Adipocyte (in vitro differentiated cells): ENCODE measurements around the gene GNB3.
"Not testable (repeated sequence)": the region's sequence is repeated elsewhere in the genome, so short reads cannot be mapped to it uniquely, and the experiment has no call there.

Experiments
- DNase-seq: peaks from one replicate; pipeline ENCODE4 v3.0.0-alpha.2; 2015; ENCODE audit warnings: low read depth
- H3K27me3 ChIP-seq: replicated peaks from 2 replicates; pipeline ENCODE4 v1.7.0; 2013; ENCODE audit warnings: mild to moderate bottlenecking, low read length, moderate library complexity; ENCODE audit not compliant: control insufficient read depth, insufficient read depth
- H3K36me3 ChIP-seq: 2 replicates; pipeline ENCODE4 v1.7.0; 2013; ENCODE audit warnings: low read length, mild to moderate bottlenecking, moderate library complexity; ENCODE audit not compliant: control insufficient read depth, insufficient read depth, severe bottlenecking
- H3K4me1 ChIP-seq: 2 replicates; pipeline ENCODE4 v1.7.0; 2013; ENCODE audit warnings: mild to moderate bottlenecking, low read length, moderate library complexity; ENCODE audit not compliant: control insufficient read depth, insufficient read depth
- H3K4me3 ChIP-seq: 2 replicates; pipeline ENCODE4 v1.7.0; 2013; ENCODE audit warnings: mild to moderate bottlenecking, low read length, moderate library complexity
- H3K9ac ChIP-seq: 2 replicates; pipeline ENCODE4 v1.7.0; 2013; ENCODE audit warnings: mild to moderate bottlenecking, low read length, moderate library complexity
- H3K9me3 ChIP-seq: 2 replicates; pipeline ENCODE4 v1.7.0; 2013; ENCODE audit warnings: mild to moderate bottlenecking, low read length, moderate library complexity; ENCODE audit not compliant: control insufficient read depth

GNB3 gene

DNA sequence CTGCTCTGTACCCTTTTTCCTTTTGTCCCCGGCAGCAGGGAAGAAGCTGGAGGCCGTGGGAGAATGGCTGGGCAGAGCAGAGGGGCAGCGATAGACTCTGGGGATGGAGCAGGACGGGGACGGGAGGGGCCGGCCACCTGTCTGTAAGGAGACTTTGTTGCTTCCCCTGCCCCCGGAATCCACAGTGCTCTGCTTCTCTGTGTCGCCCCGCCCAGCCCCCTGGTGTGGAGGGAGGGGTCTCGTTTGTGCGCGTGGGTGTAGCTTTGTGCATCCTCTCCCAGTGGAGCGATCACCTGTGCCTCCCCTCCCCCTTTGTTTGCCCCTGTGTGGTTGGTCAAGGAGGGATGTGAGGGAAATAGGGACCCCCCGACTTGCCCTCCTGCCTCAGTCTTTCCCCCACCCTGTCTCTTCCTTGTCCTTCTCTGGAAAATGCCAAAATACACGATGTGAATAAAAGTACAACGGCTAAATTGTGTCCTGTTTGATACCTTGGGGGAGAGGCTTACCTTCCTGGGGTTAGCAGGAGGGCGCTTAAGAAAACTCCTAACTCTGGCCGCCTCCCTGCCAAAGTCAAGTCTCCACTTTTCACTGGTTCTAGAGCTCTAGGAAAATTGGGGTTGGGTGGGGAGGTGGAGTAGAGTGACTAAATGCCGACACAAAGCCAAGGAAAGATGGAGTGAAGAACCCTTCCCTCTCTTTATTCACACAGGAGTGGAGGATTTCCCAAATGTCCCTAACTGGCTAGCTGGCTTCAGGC is 25.6 kb downstream of the GNB3 start:
- Histone ChIP-seq H3K27me3 (no peaks in the 10 kb centered on the region), H3K9ac (peak overlapping the region; percentile 85), H3K36me3 (peaks cover 68% of the 10 kb centered on the region), H3K4me3 (peak overlapping the region; percentile 78), H3K4me1 (peaks cover 33% of the 10 kb centered on the region), H3K9me3 (no peaks in the 10 kb centered on the region)
- DNase-seq: no peak

- DNase-seq: no peak
- peaks cover 62% of the 10 kb centered on the region for H3K36me3 ChIP-seq
- peak overlapping the region; percentile 85 for H3K9ac ChIP-seq
- H3K4me1 ChIP-seq: peaks cover 39% of the 10 kb centered on the region
- H3K4me3 ChIP-seq: peak overlapping the region; percentile 78
- H3K27me3 ChIP-seq: no peaks in the 10 kb centered on the region
- H3K9me3 ChIP-seq: no peaks in the 10 kb centered on the region
Measured at GRCh38 chr12:6866920-6867412, 26.2 kb downstream of the GNB3 start.

DNA sequence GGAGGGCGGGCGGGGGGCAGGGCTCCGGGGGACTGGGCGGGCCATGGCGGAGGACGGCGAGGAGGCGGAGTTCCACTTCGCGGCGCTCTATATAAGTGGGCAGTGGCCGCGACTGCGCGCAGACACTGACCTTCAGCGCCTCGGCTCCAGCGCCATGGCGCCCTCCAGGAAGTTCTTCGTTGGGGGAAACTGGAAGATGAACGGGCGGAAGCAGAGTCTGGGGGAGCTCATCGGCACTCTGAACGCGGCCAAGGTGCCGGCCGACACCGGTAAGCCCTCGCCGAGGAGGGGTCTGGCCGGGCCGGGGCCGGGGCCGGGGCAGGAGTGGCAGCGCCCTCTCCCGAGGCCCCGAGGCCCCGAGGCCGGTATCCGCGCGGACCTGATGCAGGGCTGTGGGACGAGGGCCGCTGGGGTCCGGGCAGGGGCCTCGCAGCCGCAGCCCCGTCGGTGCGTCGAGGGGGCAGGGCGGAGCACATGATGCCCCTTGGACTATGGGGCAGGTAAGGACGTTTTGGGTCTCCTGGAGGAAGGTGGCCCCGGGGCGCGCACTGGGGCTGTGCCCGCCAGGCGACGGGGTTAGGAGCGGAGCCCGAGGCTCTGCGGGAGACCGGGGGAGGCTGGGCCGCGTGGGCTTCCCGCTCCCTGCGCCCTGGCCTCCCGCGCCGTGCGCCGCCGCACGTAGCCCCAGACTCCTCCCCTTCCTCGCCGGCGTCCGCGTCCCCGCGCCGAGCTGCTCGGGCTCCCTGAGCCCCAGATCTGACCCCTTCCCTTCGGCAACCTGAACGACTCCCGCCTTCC is 26.9 kb downstream of the GNB3 start, which contains the start of gene TPI1:
TSS of gene TPI1 (plus strand) at position 119 of the 798 bp plus-strand sequence. CDS start at position 155, 36 bp downstream.
- no peaks in the 10 kb centered on the region for H3K9me3 ChIP-seq
- peak within 1 kb of the TSS; percentile 88 for H3K4me3 ChIP-seq
- peaks cover 55% of the 10 kb centered on the region for H3K36me3 ChIP-seq
- peak within 1 kb of the TSS; percentile 98 for H3K9ac ChIP-seq
- H3K27me3 ChIP-seq: no peaks in the 10 kb centered on the region
- peaks cover 41% of the 10 kb centered on the region for H3K4me1 ChIP-seq
- peak; percentile 92 for DNase-seq

GRCh38 chr12:6868211-6869048 is 27.7 kb downstream of the GNB3 start:
- Histone ChIP-seq H3K9ac (peak overlapping the region; percentile 98), H3K9me3 (no peaks in the 10 kb centered on the region), H3K4me3 (peak overlapping the region; percentile 88), H3K4me1 (peaks cover 41% of the 10 kb centered on the region), H3K27me3 (no peaks in the 10 kb centered on the region), H3K36me3 (peaks cover 47% of the 10 kb centered on the region)
- no peak for DNase-seq

- Histone ChIP-seq H3K4me1 (peaks cover 43% of the 10 kb centered on the region), H3K27me3 (no peaks in the 10 kb centered on the region), H3K36me3 (peaks cover 39% of the 10 kb centered on the region), H3K4me3 (peak overlapping the region; percentile 88), H3K9me3 (no peaks in the 10 kb centered on the region), H3K9ac (peak overlapping the region; percentile 98)
- DNase-seq: peak; percentile 87
Measured at GRCh38 chr12:6869049-6870021, 28.6 kb downstream of the GNB3 start.

GRCh38 chr12:6870304-6870703 is 29.6 kb downstream of the GNB3 start:
- DNase-seq, H3K4me3 ChIP-seq, H3K9me3 ChIP-seq, H3K27me3 ChIP-seq: not testable (repeated sequence)
- Histone ChIP-seq H3K9ac (peak overlapping the region; percentile 98), H3K36me3 (peaks cover 29% of the 10 kb centered on the region), H3K4me1 (peaks cover 43% of the 10 kb centered on the region)

GRCh38 chr12:6871052-6871957 is 30.6 kb downstream of the GNB3 start:
- Histone ChIP-seq H3K4me1 (peaks cover 42% of the 10 kb centered on the region), H3K9me3 (no peaks in the 10 kb centered on the region), H3K9ac (peak overlapping the region; percentile 98), H3K27me3 (no peaks in the 10 kb centered on the region), H3K4me3 (peak overlapping the region; percentile 85), H3K36me3 (peaks cover 22% of the 10 kb centered on the region)
- peak; percentile 44 for DNase-seq

- DNase-seq: peak; percentile 94
- Histone ChIP-seq H3K4me3 (peak overlapping the region; percentile 85), H3K4me1 (peaks cover 35% of the 10 kb centered on the region), H3K27me3 (no peaks in the 10 kb centered on the region), H3K36me3 (peaks cover 22% of the 10 kb centered on the region), H3K9ac (peak overlapping the region; percentile 98), H3K9me3 (no peaks in the 10 kb centered on the region)
Measured at GRCh38 chr12:6872073-6873048, 31.6 kb downstream of the GNB3 start.
